Esophagus (tissue), 2 donors: Measurements from ENCODE around the gene MBIP. TPM values are rescaled to one million over a fixed set of nuclear protein-coding genes. Genes with fewer than 3 reads are reported as not detected.
"Not testable (repeated sequence)": the region's sequence is repeated elsewhere in the genome, so short reads cannot be mapped to it uniquely, and the experiment has no call there.

Experiments used
- H3K27ac ChIP-seq, 2 donors: one replicate each; pipeline ENCODE4 v1.5.1; 2013; ENCODE audit warnings: low read depth in 2 of 2, mild to moderate bottlenecking in 2 of 2, inconsistent platforms in 1 of 2, low read length in 1 of 2, moderate library complexity in 1 of 2
- H3K27me3 ChIP-seq, 2 donors: one replicate each; pipeline ENCODE4 v1.6.1; 2013; ENCODE audit warnings: low read length in 2 of 2, control low read depth in 1 of 2, mild to moderate bottlenecking in 1 of 2; ENCODE audit not compliant: insufficient read depth in 2 of 2, control insufficient read depth in 1 of 2
- H3K36me3 ChIP-seq, 2 donors: one replicate each; pipeline ENCODE4 v1.6.1; 2013; ENCODE audit warnings: low read length in 1 of 2; ENCODE audit not compliant: control insufficient read depth in 2 of 2, insufficient read depth in 2 of 2
- H3K4me1 ChIP-seq, 2 donors: one replicate each; pipeline ENCODE4 v1.6.1; 2013; ENCODE audit warnings: low read length in 1 of 2; ENCODE audit not compliant: control insufficient read depth in 2 of 2, insufficient read depth in 2 of 2
- H3K4me3 ChIP-seq, 2 donors: one replicate each; pipeline ENCODE4 v1.5.1; 2013; ENCODE audit warnings: low read length in 2 of 2, mild to moderate bottlenecking in 2 of 2, low read depth in 1 of 2, moderate library complexity in 1 of 2
- H3K9me3 ChIP-seq, 2 donors: one replicate each; pipeline ENCODE4 v1.6.1; 2013; ENCODE audit warnings: mild to moderate bottlenecking in 2 of 2, low read depth in 1 of 2, low read length in 1 of 2, moderate library complexity in 1 of 2; ENCODE audit not compliant: control insufficient read depth in 2 of 2, insufficient read depth in 1 of 2
- WGBS, 2 donors: extraction: QIAGEN DNeasy Blood & Tissue Kit; methylation state at CpG; one replicate each; pipeline ENCODE4 v1.1.7; 2013; 5-methylcytosine and 5-hydroxymethylcytosine counted together
- polyA plus RNA-seq, 2 donors: library from polyadenylated mRNA; stranded (reverse); fragments of 200-250 nt; gene quantifications; one replicate each; pipeline ENCODE4 v1.2.3, GENCODE V29; 2013
- donor health status: healthy with polysubstance abuse.
- donor health status: Bipolar disorder and iron deficiency.

Gene MBIP
- polyA plus RNA-seq, 2 donors: 9.2 to 11.3 TPM

GRCh38 chr14:36341811-36342210 is 21.4 kb upstream of the MBIP start:
- H3K9me3 ChIP-seq, H3K36me3 ChIP-seq, H3K27ac ChIP-seq, H3K4me3 ChIP-seq, H3K4me1 ChIP-seq, H3K27me3 ChIP-seq: not testable (repeated sequence)
- whole genome bisulfite sequencing, 2 donors: 73 to 75% methylated on average over 5 of the region's 5 CpGs

- Histone ChIP-seq H3K4me3 (no peak overlapping the region), H3K9me3 (no peaks in the 10 kb centered on the region), H3K27ac (no peak overlapping the region), H3K4me1 (no peaks in the 10 kb centered on the region), H3K27me3 (no peaks in the 10 kb centered on the region), H3K36me3 (no peaks in the 10 kb centered on the region)
These were observed 19.9 kb upstream of the MBIP start for GRCh38 chr14:36340276-36340890.

GRCh38 chr14:36339816-36340215 is 19.4 kb upstream of the MBIP start:
- Histone ChIP-seq H3K27ac (no peak overlapping the region), H3K27me3 (no peaks in the 10 kb centered on the region), H3K4me3 (no peak overlapping the region), H3K4me1 (no peaks in the 10 kb centered on the region), H3K9me3 (no peaks in the 10 kb centered on the region), H3K36me3 (no peaks in the 10 kb centered on the region)
- 77 to 85% methylated on average over 1 of the region's 1 CpG for WGBS, 2 donors

- Histone ChIP-seq H3K27me3 (no peaks in the 10 kb centered on the region), H3K4me3 (no peak overlapping the region), H3K27ac (no peak overlapping the region), H3K36me3 (no peaks in the 10 kb centered on the region), H3K4me1 (no peaks in the 10 kb centered on the region), H3K9me3 (no peaks in the 10 kb centered on the region)
- 48 to 61% methylated on average over 4 of the region's 4 CpGs for WGBS, 2 donors
These were observed 12.7 kb upstream of the MBIP start for GRCh38 chr14:36333119-36333518.

- H3K4me1 ChIP-seq, H3K27ac ChIP-seq, H3K4me3 ChIP-seq, H3K27me3 ChIP-seq, H3K9me3 ChIP-seq, H3K36me3 ChIP-seq: not testable (repeated sequence)
- 83 to 86% methylated on average over 4 of the region's 4 CpGs for WGBS, 2 donors
These were observed 7.1 kb upstream of the MBIP start for GRCh38 chr14:36327573-36327972.

- H3K27ac ChIP-seq: no peak overlapping the region
- no peaks in the 10 kb centered on the region for H3K9me3 ChIP-seq
- H3K4me3 ChIP-seq: no peak overlapping the region
- no peaks in the 10 kb centered on the region for H3K27me3 ChIP-seq
- no peaks in the 10 kb centered on the region for H3K36me3 ChIP-seq
- 84 to 89% methylated on average over 3 of the region's 3 CpGs for WGBS, 2 donors
- no peaks in the 10 kb centered on the region for H3K4me1 ChIP-seq
These were observed 5.4 kb upstream of the MBIP start for GRCh38 chr14:36325853-36326252.

GRCh38 chr14:36324897-36325296 is 4.5 kb upstream of the MBIP start:
- no peaks in the 10 kb centered on the region for H3K27me3 ChIP-seq
- 76 to 82% methylated on average over 3 of the region's 3 CpGs for WGBS, 2 donors
- H3K4me1 ChIP-seq: no peaks in the 10 kb centered on the region
- H3K4me3 ChIP-seq: no peak overlapping the region
- no peaks in the 10 kb centered on the region for H3K36me3 ChIP-seq
- H3K27ac ChIP-seq: no peak overlapping the region
- H3K9me3 ChIP-seq: no peaks in the 10 kb centered on the region

GRCh38 chr14:36320897-36321381 is 502 bp upstream of the MBIP start:
- no peaks in the 10 kb centered on the region for H3K27me3 ChIP-seq
- 66 to 70% methylated on average over 8 of the region's 8 CpGs for WGBS, 2 donors
- no peaks in the 10 kb centered on the region for H3K36me3 ChIP-seq
- no peak overlapping the region for H3K27ac ChIP-seq
- H3K4me1 ChIP-seq: no peaks in the 10 kb centered on the region
- no peaks in the 10 kb centered on the region for H3K9me3 ChIP-seq
- H3K4me3 ChIP-seq: peak overlapping the region; percentile 81 to 96

- Histone ChIP-seq H3K4me3 (peak overlapping the region; percentile 81 to 96), H3K4me1 (no peaks in the 10 kb centered on the region), H3K27ac (peak overlapping the region; percentile 78 to 96), H3K27me3 (no peaks in the 10 kb centered on the region), H3K9me3 (no peaks in the 10 kb centered on the region), H3K36me3 (no peaks in the 10 kb centered on the region)
- 0 to 1% methylated on average over 9 of the region's 9 CpGs for whole genome bisulfite sequencing, 2 donors
These were observed 588 bp downstream of the MBIP start for GRCh38 chr14:36319899-36320199.

GRCh38 chr14:36317650-36318049 is 2.8 kb downstream of the MBIP start:
- WGBS, 2 donors: 59 to 65% methylated on average over 2 of the region's 2 CpGs

More at GRCh38 chr14:36317650-36318049, 2.8 kb downstream of the MBIP start:
- Histone ChIP-seq H3K27me3 (no peaks in the 10 kb centered on the region), H3K27ac (no peak overlapping the region), H3K4me1 (no peaks in the 10 kb centered on the region), H3K4me3 (no peak overlapping the region), H3K9me3 (no peaks in the 10 kb centered on the region), H3K36me3 (no peaks in the 10 kb centered on the region)
